Left colon (tissue), 2 donors: Measurements from ENCODE around the gene COG1. TPM values are rescaled to one million over a fixed set of nuclear protein-coding genes. Genes with fewer than 3 reads are reported as not detected.

Experiments used
- ATAC-seq: fragments of 200-7000 bp; cut with Tn5 transposase; one replicate; pipeline ENCODE4 v1.9.1; 2020; ENCODE audit warnings: mild to moderate bottlenecking, moderate library complexity
- DNase-seq, 2 donors: peaks; one replicate each; pipeline ENCODE4 v3.0.0-alpha.2; 2020
- intact Hi-C, 2 donors: fragments of 100-400 bp; cut with DNase I in 1 of 2; cut with micrococcal nuclease in 1 of 2; formaldehyde crosslinking; loops; one replicate each; pipeline versions ENCODE4 v1.11.2 to v1.14.0; 2022; cut with DNase I, micrococcal nuclease
- total RNA-seq, 2 donors: library from RNA; stranded (reverse); fragmentation: NEBNext Ultra II Directional; extraction: Animal tissue kit (Norgen Biotek cat#: 25700); gene quantifications; one replicate each; pipeline ENCODE4 v1.2.1, GENCODE V29; 2021
- donor health status: DM: no; HTN: no; CAD: no.
- donor health status: DM: yes; HTN: yes; CAD: no.

COG1 gene
- total RNA-seq, 2 donors from 2014 or later = 46.4 to 59.6 TPM

- DNase-seq = no peak
- no peak for ATAC-seq
These were observed 1.8 kb downstream of the COG1 start for GRCh38 chr17:73194514-73195222.

GRCh38 chr17:73196500-73196899 is 3.6 kb downstream of the COG1 start:
- intact Hi-C loops = no loop called here

More at GRCh38 chr17:73194514-73195222, 1.8 kb downstream of the COG1 start:
- intact Hi-C loops = loop anchor here in 1 of 2 donors (5.0 kb wide), 1 partner anchor 38 kb away; a partner anchor contains a TSS

GRCh38 chr17:73197161-73197560 is 4.3 kb downstream of the COG1 start:
- intact Hi-C loops = no loop called here
- DNase-seq (no peak), ATAC-seq (no peak)

More at GRCh38 chr17:73196500-73196899, 3.6 kb downstream of the COG1 start:
- ATAC-seq (peak; percentile 58), DNase-seq (peak; percentile 74 to 79)

DNA sequence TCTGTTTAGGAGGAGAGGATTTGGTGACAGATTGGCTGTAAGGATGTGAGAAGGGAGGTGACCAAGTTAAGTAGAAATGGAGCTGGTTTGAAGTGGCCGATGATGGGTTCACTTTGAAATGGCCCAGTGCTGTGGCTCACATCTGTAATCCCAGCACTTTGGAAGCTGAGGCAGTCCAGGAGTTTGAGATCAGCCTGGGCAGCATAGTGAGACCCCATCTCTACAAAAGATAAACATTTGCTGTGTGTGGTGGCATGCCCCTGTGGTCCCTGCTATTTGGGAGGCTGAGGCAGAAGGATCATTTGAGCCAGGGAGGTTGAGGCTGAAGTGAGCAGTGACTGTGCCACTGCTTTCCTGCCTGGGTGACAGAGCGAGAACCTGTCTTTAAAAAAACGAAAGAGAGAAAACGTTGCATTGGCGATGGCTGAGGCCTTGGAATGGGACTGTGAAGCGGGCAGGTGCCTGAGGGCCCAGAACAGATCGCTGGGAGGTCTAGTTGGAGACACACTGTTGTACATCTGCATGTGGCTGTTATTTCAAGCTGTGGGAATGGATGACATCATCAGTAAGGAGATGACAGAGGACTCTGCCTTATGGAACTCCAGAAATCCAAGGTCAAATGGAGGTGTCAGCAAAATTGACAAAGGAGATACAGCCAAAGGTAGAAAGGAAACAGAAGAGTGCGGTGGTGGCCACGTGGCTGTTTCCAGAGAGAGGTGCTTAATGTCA is 5.5 kb downstream of the COG1 start:
- ATAC-seq = no peak
- intact Hi-C loops = no loop called here
- DNase-seq = no peak

- DNase-seq = no peak
- ATAC-seq = no peak
- intact Hi-C loops = no loop called here
These were observed 6.0 kb downstream of the COG1 start for GRCh38 chr17:73198930-73199260.

- intact Hi-C loops = no loop called here
- ATAC-seq (no peak), DNase-seq (no peak)
These were observed 7.0 kb downstream of the COG1 start for GRCh38 chr17:73199751-73200317.

DNA sequence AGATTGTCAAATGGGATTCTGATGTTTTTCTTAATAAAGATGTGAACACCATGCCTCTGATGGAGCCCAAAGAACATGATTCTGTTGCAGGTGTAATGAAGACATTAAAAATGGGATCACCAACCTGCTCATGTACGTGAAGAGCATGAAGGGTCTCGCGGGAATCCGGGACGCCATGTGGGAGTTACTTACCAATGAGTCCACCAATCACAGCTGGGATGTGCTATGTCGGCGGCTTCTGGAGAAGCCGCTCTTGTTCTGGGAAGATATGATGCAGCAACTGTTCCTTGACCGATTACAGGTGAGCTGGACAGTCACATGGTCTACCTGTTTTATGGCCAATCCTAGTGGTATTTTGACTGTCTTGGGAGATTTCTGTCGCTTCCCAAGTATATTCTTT is 7.6 kb downstream of the COG1 start:
- intact Hi-C loops = no loop called here
- DNase-seq (no peak), ATAC-seq (no peak)

- intact Hi-C loops = no loop called here
- DNase-seq (no peak), ATAC-seq (no peak)
These were observed 8.6 kb downstream of the COG1 start for GRCh38 chr17:73201215-73202069.

DNA sequence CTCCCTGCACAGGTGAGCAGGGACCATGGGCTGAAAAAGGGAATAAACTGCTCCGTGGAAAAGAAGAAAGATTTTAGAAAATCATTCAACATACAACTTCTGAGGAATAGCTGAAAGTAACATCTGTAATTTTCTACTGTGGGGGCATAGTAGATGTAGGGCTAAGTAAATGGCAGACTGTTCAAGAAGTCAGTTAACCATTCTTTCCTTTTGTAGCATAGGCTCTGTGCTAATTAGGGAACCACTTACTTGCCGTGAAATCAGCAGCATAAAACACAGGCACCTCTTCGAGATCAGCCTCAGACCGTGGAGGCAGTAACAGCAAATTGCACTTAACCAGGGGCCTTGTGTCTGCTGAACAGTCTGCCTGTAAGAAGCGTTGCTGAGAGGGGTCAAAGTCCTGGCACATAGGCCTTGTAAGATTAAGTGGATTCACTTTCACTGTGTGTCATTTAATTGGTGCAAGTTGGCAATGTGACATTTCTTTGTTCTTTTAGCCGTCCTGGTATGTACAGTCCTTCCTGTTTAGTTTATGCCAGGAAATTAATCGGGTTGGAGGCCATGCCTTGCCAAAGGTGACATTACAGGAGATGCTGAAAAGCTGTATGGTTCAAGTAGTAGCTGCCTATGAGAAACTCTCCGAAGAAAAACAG is 10.4 kb downstream of the COG1 start:
- intact Hi-C loops = no loop called here
- peak; percentile 65 to 84 for DNase-seq
- ATAC-seq = peak; percentile 94

DNA sequence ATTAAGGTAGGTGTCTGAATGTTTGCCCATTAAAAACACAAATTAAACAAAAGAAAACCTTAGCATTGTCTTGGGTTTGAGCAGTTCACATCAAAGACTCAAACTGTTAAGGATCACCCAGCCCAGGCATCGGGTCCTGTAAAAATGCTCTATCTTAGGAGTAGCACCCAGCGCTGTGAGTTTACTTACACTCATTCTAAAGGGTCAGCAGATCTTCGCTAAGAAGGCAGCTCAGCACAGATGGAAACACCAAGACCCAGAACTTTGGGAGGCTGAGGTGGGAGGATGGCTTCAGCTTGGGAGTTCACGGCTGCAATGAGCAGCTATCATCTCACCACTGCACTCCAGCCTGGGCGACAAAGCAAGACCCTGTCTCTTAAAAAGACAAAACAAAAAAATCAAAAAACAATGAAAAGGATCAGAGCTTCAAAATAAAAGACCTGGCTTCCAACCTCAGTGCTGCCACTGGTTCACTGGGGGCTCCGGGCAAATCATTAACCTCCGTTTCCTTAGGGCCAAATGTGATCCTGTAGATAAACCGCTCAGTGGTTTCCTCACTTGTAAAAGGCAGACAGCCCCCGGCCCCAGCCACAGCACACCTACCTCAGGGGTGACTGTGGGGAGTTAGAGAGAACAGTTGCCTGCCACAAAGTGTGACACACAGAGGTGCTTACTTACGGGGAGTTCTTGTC is 11.1 kb downstream of the COG1 start:
- DNase-seq (no peak), ATAC-seq (no peak)
- intact Hi-C loops = no loop called here

- intact Hi-C loops = no loop called here
- ATAC-seq = no peak
- no peak for DNase-seq
These were observed 12.7 kb downstream of the COG1 start for GRCh38 chr17:73205459-73205961.

GRCh38 chr17:73208139-73208827 is 15.4 kb downstream of the COG1 start:
- no peak for DNase-seq
- intact Hi-C loops = no loop called here
- ATAC-seq = no peak

DNA sequence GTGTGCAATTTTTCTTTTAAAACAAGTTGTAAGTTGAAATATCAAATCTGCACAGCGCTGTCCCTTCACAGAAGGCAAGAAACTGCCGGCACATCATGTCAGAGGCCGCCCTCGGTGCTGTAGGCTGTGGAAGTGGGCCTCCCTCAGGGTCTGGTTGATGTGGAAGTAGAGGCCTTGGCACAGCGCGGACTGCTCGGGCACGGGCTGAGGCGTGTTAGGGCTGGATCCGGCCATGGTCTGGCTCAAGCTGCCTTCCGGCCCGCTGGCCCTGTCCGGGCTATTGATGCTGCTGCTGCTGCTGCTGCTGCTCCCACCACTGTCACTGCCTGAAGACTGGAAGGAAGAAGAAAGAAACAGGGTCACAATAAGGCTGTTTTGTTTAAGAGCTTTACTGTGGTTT is 16.6 kb downstream of the COG1 start:
- DNase-seq (no peak), ATAC-seq (no peak)
- intact Hi-C loops = no loop called here

GRCh38 chr17:73210002-73210678 is 17.3 kb downstream of the COG1 start:
- DNase-seq = no peak
- intact Hi-C loops = no loop called here
- ATAC-seq = peak; percentile 11

GRCh38 chr17:73211745-73212144 is 18.9 kb downstream of the COG1 start:
- ATAC-seq (no peak), DNase-seq (no peak)
- intact Hi-C loops = no loop called here

GRCh38 chr17:73214008-73214407 is 21.2 kb downstream of the COG1 start:
- DNase-seq = no peak
- ATAC-seq = no peak
- intact Hi-C loops = no loop called here

DNA sequence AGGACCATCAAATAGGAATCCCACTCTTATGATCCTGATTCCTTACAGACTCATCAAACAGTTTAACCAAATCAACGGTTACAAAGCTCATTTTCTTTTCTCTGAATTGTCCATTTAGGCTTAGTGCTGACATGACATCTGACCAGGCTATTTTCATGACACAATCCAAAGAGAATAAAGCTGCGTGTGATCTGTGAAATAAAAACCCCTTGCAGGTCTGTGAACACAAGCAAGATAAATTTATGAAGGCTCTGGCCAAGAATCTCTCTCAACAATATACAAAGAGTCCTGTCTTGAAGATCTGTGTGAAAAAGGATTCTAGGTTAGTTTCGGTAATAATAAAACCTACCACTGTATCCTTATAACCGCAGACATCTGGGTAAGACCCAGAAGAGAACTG is 22.0 kb downstream of the COG1 start:
- no peak for ATAC-seq
- no peak for DNase-seq
- intact Hi-C loops = no loop called here
